Nephron progenitor cell (in vitro differentiated cells): ENCODE results near the gene E2F6.

ENCODE experiments used
- DNase-seq: peaks from one replicate; pipeline ENCODE4 v3.0.0; 2021
- H3K27ac Mint-ChIP-seq: 2 replicates; pipeline ENCODE4 v1.8.0; 2021; ENCODE audit warnings: mild to moderate bottlenecking, moderate library complexity, mixed read lengths
- H3K27me3 Mint-ChIP-seq: 2 replicates; pipeline ENCODE4 v1.8.0; 2021; ENCODE audit warnings: mild to moderate bottlenecking, low read depth, mixed read lengths; ENCODE audit not compliant: poor library complexity
- H3K36me3 Mint-ChIP-seq: 2 replicates; pipeline ENCODE4 v1.8.0; 2021; ENCODE audit warnings: low read depth, mixed read lengths
- H3K4me1 Mint-ChIP-seq: 2 replicates; pipeline ENCODE4 v1.8.0; 2021; ENCODE audit warnings: mixed read lengths
- H3K4me3 Mint-ChIP-seq: 2 replicates; pipeline ENCODE4 v1.8.0; 2021; ENCODE audit warnings: mild to moderate bottlenecking, moderate library complexity, mixed read lengths
- H3K9me3 Mint-ChIP-seq: 2 replicates; pipeline ENCODE4 v1.8.0; 2021; ENCODE audit warnings: mild to moderate bottlenecking, moderate library complexity, mixed read lengths
- TF ChIP-seq, protein P1 (sequence below): fragments of 200-600 bp; sonication (generic); IDR thresholded peaks from 2 replicates; pipeline ENCODE4 v1.5.0; 2021; ENCODE audit warnings: antibody characterized with exemption

The E2F6 gene

DNA sequence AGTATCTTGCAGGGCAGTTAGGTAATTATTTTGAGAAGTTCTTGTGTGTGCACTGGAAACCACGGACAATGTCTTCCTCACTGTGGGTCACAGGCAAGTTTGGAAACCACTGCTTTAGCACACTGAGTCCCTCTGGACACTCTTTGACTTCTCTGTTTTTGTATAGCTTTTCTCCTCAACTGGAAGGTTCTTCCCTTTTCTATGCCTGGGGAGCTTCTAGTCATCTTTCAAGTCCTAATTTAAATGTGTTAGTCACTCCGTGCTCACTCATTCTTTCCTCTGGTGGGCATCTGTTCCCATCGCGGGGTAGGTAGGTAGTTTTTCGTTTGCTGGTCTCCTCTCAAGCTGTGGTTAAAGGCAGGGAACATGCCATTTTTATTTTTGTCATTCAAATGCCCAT, 32.1 kb downstream of the E2F6 start:
- Mint-ChIP-seq H3K27me3 (peaks cover 7% of the 10 kb centered on the region), H3K9me3 (peaks cover 29% of the 10 kb centered on the region)
- TF ChIP-seq, protein P1, sequence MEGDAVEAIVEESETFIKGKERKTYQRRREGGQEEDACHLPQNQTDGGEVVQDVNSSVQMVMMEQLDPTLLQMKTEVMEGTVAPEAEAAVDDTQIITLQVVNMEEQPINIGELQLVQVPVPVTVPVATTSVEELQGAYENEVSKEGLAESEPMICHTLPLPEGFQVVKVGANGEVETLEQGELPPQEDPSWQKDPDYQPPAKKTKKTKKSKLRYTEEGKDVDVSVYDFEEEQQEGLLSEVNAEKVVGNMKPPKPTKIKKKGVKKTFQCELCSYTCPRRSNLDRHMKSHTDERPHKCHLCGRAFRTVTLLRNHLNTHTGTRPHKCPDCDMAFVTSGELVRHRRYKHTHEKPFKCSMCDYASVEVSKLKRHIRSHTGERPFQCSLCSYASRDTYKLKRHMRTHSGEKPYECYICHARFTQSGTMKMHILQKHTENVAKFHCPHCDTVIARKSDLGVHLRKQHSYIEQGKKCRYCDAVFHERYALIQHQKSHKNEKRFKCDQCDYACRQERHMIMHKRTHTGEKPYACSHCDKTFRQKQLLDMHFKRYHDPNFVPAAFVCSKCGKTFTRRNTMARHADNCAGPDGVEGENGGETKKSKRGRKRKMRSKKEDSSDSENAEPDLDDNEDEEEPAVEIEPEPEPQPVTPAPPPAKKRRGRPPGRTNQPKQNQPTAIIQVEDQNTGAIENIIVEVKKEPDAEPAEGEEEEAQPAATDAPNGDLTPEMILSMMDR = no peak

DNA sequence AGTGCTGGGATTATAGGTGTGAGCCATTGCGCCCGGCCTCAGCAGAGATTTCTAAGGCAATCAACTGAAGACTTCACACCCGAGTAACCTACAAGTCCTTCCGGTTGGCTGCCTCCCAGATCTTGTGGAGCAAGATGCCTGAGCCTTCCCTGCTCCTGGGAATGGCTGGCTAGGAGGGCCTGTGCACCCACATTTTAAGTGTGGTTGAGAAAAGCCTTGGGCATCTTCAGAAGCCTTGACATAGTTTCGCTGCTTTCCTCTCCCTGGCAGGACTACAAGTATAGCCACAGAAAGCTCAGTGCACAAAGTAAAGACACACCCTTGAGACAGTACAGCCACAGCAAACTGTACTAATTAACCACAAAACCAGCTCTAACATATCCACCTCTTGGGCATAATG, 35.2 kb downstream of the E2F6 start:
- no peak for DNase-seq
- Mint-ChIP-seq H3K4me3 (no peak overlapping the region), H3K27ac (peak overlapping the region; percentile 77), H3K27me3 (peaks cover 7% of the 10 kb centered on the region), H3K36me3 (peaks cover 46% of the 10 kb centered on the region), H3K4me1 (peaks cover 11% of the 10 kb centered on the region), H3K9me3 (peaks cover 21% of the 10 kb centered on the region)
- TF ChIP-seq, protein P1 = no peak

More for the DNA sequence above, 32.1 kb downstream of the E2F6 start:
- Mint-ChIP-seq H3K4me3 (no peak overlapping the region), H3K36me3 (peaks cover 66% of the 10 kb centered on the region), H3K4me1 (peaks cover 11% of the 10 kb centered on the region), H3K27ac (no peak overlapping the region)
- no peak for DNase-seq

DNA sequence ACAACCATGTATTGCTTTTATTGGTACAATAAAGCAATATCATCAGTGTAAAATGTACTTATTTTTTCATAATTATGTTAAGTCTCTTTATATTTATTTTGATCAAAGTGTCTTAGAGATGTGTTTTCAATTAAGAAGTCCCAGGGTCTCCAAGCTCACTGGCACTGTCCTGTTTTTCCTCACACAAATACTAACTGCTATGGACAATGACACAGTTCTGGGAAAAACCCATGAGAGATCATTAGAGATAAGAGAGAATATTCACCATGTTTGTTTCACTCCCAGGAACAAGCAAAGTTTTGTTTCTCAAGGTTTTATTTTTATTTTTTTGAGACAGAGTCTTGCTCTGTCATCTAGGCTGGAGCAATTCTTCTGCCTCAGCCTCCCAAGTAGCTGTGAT, 38.7 kb downstream of the E2F6 start:
- peaks cover 8% of the 10 kb centered on the region for H3K9me3 Mint-ChIP-seq
- no peak overlapping the region for H3K4me3 Mint-ChIP-seq
- H3K27ac Mint-ChIP-seq = no peak overlapping the region
- no peak for DNase-seq
- peaks cover 5% of the 10 kb centered on the region for H3K4me1 Mint-ChIP-seq
- peaks cover 8% of the 10 kb centered on the region for H3K27me3 Mint-ChIP-seq
- H3K36me3 Mint-ChIP-seq = peaks cover 25% of the 10 kb centered on the region
- TF ChIP-seq, protein P1 = no peak

DNA sequence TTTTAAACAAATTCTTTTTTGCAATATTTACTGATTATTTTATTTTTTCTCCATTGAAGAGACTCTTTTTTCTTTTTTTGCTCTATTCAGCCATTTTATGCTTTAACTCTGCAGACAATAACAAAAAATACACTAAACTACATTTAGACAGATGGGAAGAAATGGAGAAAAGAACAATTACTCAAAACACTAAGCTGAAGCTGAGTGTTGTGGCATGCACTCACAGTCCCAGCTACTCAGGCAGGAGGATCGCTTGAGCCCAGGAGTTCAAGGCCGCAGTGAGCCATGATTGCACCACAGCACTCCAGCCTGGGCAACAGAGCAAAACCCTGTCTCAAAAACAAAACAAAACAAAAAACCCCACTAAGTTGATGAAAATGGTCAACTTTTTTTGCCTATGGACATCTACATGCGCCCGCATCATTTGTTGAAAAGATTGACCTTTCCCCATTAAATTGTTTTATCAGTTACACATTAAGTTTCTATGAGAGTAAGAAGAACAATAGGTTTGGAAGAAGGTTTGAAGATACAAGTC, 43.0 kb downstream of the E2F6 start:
- Mint-ChIP-seq H3K4me3 (no peak overlapping the region), H3K36me3 (peaks cover 17% of the 10 kb centered on the region), H3K27ac (no peak overlapping the region), H3K27me3 (peaks cover 5% of the 10 kb centered on the region), H3K9me3 (peaks cover 15% of the 10 kb centered on the region), H3K4me1 (no peaks in the 10 kb centered on the region)
- TF ChIP-seq, protein P1 = no peak
- no peak for DNase-seq

DNA sequence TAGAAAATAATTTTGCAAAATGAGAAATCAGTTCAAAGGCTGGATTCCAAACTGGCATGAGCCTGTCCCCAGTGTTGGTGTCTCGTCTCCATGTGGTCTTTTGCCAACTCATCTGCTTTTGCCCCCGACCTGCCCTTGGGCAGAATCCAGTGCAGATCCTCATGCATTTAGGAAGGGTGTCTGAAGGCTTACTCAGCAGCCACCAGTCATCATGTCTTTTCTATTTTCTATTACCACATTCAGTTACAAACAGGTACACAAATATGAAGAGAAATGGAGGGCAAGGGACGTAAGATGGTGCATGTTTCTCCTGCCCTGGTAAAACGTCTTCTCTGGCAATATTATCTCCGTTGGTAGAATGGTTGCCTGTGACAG, 43.5 kb downstream of the E2F6 start:
- Mint-ChIP-seq H3K27ac (no peak overlapping the region), H3K27me3 (peaks cover 5% of the 10 kb centered on the region), H3K4me1 (no peaks in the 10 kb centered on the region), H3K36me3 (peaks cover 19% of the 10 kb centered on the region), H3K4me3 (no peak overlapping the region), H3K9me3 (peaks cover 20% of the 10 kb centered on the region)
- no peak for DNase-seq
- TF ChIP-seq, protein P1 = no peak

DNA sequence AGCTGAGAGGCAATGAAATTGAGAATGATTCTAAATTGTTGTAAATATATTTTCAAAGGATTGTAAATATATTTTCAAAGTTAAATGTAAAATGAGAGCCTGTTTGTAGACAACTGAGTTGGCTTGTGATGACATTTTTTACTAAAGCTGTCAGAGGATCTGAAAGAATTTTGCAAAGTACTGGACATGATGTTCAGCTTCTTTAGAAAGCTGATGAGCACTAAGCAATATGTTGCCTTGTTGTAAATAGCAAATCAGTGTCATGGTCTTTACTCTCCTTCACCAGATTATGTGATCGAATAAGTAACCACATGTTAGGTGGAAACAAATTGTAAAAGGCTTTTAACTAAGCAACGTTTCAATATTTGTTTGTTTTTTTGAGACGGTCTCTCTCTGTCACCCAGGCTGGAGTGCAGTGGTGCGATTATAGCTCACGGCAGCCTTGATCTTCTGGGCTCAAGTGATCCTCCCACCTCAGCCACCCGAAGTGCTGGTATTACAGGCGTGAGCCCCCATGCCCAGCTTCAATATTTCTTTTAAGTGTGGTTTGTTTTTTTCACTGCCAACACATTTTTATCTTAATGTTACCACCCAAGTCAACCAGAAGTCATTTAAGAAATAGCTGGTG, 44.0 kb downstream of the E2F6 start:
- no peaks in the 10 kb centered on the region for H3K4me1 Mint-ChIP-seq
- TF ChIP-seq, protein P1 = no peak
- H3K4me3 Mint-ChIP-seq = no peak overlapping the region
- no peak for DNase-seq
- no peak overlapping the region for H3K27ac Mint-ChIP-seq
- peaks cover 25% of the 10 kb centered on the region for H3K9me3 Mint-ChIP-seq
- peaks cover 5% of the 10 kb centered on the region for H3K27me3 Mint-ChIP-seq
- H3K36me3 Mint-ChIP-seq = peaks cover 19% of the 10 kb centered on the region
